Dermis microvascular lymphatic vessel endothelial cell (primary cell): ENCODE data around the gene HIGD2A. TPM values are rescaled to one million over a fixed set of nuclear protein-coding genes. Genes with fewer than 3 reads are reported as not detected.

Experiments
- DNase-seq, 2 donors: peaks; one replicate each; pipeline versions ENCODE4 v3.0.0 to v3.0.0-alpha.2; 2010; ENCODE audit warnings: low read depth in 2 of 2
- total RNA-seq: library from RNA; depleted of rRNA; stranded (reverse); fragments of >200 nt; gene quantifications from 2 replicates; pipeline ENCODE4 v1.2.1, GENCODE V29; 2014

HIGD2A gene
- total RNA-seq, 1 donor from 2014 or later, result 36.3 TPM

- peak; percentile 68 to 92 for DNase-seq
These were observed 27.7 kb downstream of the HIGD2A start, which contains the start of gene CLTB for GRCh38 chr5:176415952-176416924. Gene CLTB (minus strand): TSS chr5:176416539. CDS start chr5:176416363, 176 bp downstream.

GRCh38 chr5:176416965-176417364 is 28.4 kb downstream of the HIGD2A start:
- DNase-seq, result no peak

GRCh38 chr5:176418251-176418650 is 29.7 kb downstream of the HIGD2A start:
- DNase-seq, result peak in 1 of 2 donors; percentile 84

GRCh38 chr5:176420086-176420485 is 31.5 kb downstream of the HIGD2A start:
- no peak for DNase-seq

GRCh38 chr5:176420972-176421544 is 32.5 kb downstream of the HIGD2A start:
- DNase-seq, result no peak

GRCh38 chr5:176424181-176424580 is 35.6 kb downstream of the HIGD2A start:
- DNase-seq, result peak in 1 of 2 donors; percentile 85

- DNase-seq, result peak in 1 of 2 donors; percentile 40
These were observed 36.6 kb downstream of the HIGD2A start for GRCh38 chr5:176425138-176425537.

GRCh38 chr5:176425791-176426190 is 37.2 kb downstream of the HIGD2A start:
- DNase-seq, result no peak

GRCh38 chr5:176426876-176427275 is 38.3 kb downstream of the HIGD2A start:
- DNase-seq, result no peak

GRCh38 chr5:176427971-176428370 is 39.4 kb downstream of the HIGD2A start:
- peak in 1 of 2 donors; percentile 67 for DNase-seq

GRCh38 chr5:176429972-176430371 is 41.4 kb downstream of the HIGD2A start:
- peak in 1 of 2 donors; percentile 52 for DNase-seq

GRCh38 chr5:176432707-176433106 is 44.2 kb downstream of the HIGD2A start:
- no peak for DNase-seq

- DNase-seq, result peak in 1 of 2 donors; percentile 93
These were observed 48.1 kb downstream of the HIGD2A start for GRCh38 chr5:176436656-176437055.

- DNase-seq, result peak in 1 of 2 donors; percentile 91
These were observed 50.6 kb downstream of the HIGD2A start for GRCh38 chr5:176438959-176439757.

Other genes with a start within 250 kb of the HIGD2A start
- gene SIMC1, start 150.3 kb upstream of the HIGD2A start, total RNA-seq, result 1.9 and 3.3 TPM in 2 replicates
- gene KIAA1191, start 27.0 kb upstream of the HIGD2A start, total RNA-seq, result 71.6 and 101 TPM in 2 replicates
- gene ARL10, start 23.3 kb upstream of the HIGD2A start, total RNA-seq, result 6.0 and 11.9 TPM in 2 replicates
- gene NOP16, start 153 bp upstream of the HIGD2A start, total RNA-seq, result 10.7 and 11.8 TPM in 2 replicates
- 115 and 147 TPM in 2 replicates for gene CLTB, start 27.8 kb downstream of the HIGD2A start, total RNA-seq
- gene FAF2, start 59.6 kb downstream of the HIGD2A start, total RNA-seq, result 48.4 and 56.5 TPM in 2 replicates
- 2.4 and 7.0 TPM in 2 replicates for gene RNF44, start 148.7 kb downstream of the HIGD2A start, total RNA-seq
- under 0.01 and 0.25 TPM in 2 replicates for gene CDHR2, start 160.6 kb downstream of the HIGD2A start, total RNA-seq
- gene GPRIN1, start 221.4 kb downstream of the HIGD2A start, total RNA-seq, result 4.5 and 4.8 TPM in 2 replicates
- gene SNCB, start 241.8 kb downstream of the HIGD2A start, total RNA-seq, result 0.76 and 1.2 TPM in 2 replicates
- under 0.01 TPM in 1 of 2 replicates, not detected in the other for gene EIF4E1B, start 241.9 kb downstream of the HIGD2A start, total RNA-seq